Measurements from ENCODE around the gene RBBP7. TPM values are rescaled to one million over a fixed set of nuclear protein-coding genes. Genes with fewer than 3 reads are reported as not detected.

Gene RBBP7
- polyA plus RNA-seq, 3 donors = 32.2 to 56.8 (median 52.6) TPM

- H3K4me1 ChIP-seq (ENCODE audit: control insufficient read depth in 1 of 2, insufficient read depth in 2 of 2, low read length in 2 of 2) = peaks cover 43 to 45% of the 10 kb centered on the region in 2 donors
- peaks cover 0 to 3% (median 0%) of the 10 kb centered on the region in 7 donors for H3K9me3 Mint-ChIP-seq
- H3K36me3 Mint-ChIP-seq = no peaks in the 10 kb centered on the region
- DNase-seq = peak; percentile 69 to 78 (median 74)
- TF ChIP-seq CTCF (IDR thresholded peaks at IDR 0.05) = no peak
- peak overlapping the region; percentile 16 to 56 for H3K27ac ChIP-seq (ENCODE audit: low read depth in 1 of 2, low read length in 2 of 2)
- H3K4me2 ChIP-seq (replicated peaks; ENCODE audit: extremely low read depth, low read length, poor library complexity, severe bottlenecking) = no peak overlapping the region
- no peaks in the 10 kb centered on the region for H4K20me1 ChIP-seq (ENCODE audit: insufficient read depth, low read length)
- no peak overlapping the region for H3K9ac ChIP-seq (ENCODE audit: insufficient read depth, low read length, poor library complexity, severe bottlenecking)
- H3K27ac Mint-ChIP-seq = peak overlapping the region; percentile 86 to 95 (median 91)
- no peaks in the 10 kb centered on the region for H3K79me2 ChIP-seq (ENCODE audit: insufficient read depth, low read length)
- H3K27me3 Mint-ChIP-seq (ENCODE audit: low read depth in 3 of 3) = peaks cover 0 to 30% (median 0%) of the 10 kb centered on the region in 3 donors
- peaks cover 31% of the 10 kb centered on the region for H3K4me1 Mint-ChIP-seq
- H3K4me3 Mint-ChIP-seq = no peak overlapping the region
- no peaks in the 10 kb centered on the region for H3K9me3 ChIP-seq (replicated peaks in 1 of 2; ENCODE audit: control insufficient read depth in 1 of 2, insufficient read depth in 1 of 2, low read length in 2 of 2)
- intact Hi-C loops (cut with micrococcal nuclease) = no loop called here
- WGBS (ENCODE audit: insufficient coverage) = no CpG with 5 or more reads among the region's 3 CpGs
- peaks cover 0 to 17% of the 10 kb centered on the region in 2 donors for H3K27me3 ChIP-seq (ENCODE audit: control insufficient read depth in 2 of 2, insufficient read depth in 2 of 2, low read length in 2 of 2)
- no peaks in the 10 kb centered on the region for H3K36me3 ChIP-seq (replicated peaks in 1 of 2; ENCODE audit: control insufficient read depth in 1 of 2, insufficient read depth in 2 of 2, low read length in 2 of 2)
- H3K4me3 ChIP-seq (replicated peaks in 1 of 3; ENCODE audit: low read depth in 2 of 3, low read length in 3 of 3) = no peak overlapping the region
- no peak overlapping the region for H2AFZ ChIP-seq (ENCODE audit: insufficient read depth, low read depth, low read length, poor library complexity, severe bottlenecking)
These were observed 43.9 kb upstream of the RBBP7 start for GRCh38 chrX:16914058-16914457.

- H3K4me2 ChIP-seq (replicated peaks; ENCODE audit: extremely low read depth, low read length, poor library complexity, severe bottlenecking) = no peak overlapping the region
- Mint-ChIP-seq H3K36me3 (no peaks in the 10 kb centered on the region), H3K4me1 (peaks cover 37% of the 10 kb centered on the region), H3K4me3 (no peak overlapping the region), H3K27ac (peak overlapping the region in 5 of 7 donors; percentile 33 to 90 (median 85)), H3K9me3 (peaks cover 0 to 3% (median 0%) of the 10 kb centered on the region in 7 donors), H3K27me3 (ENCODE audit: low read depth in 3 of 3) (peaks cover 0 to 34% (median 0%) of the 10 kb centered on the region in 3 donors)
- H3K4me1 ChIP-seq (ENCODE audit: control insufficient read depth in 1 of 2, insufficient read depth in 2 of 2, low read length in 2 of 2) = peaks cover 45 to 48% of the 10 kb centered on the region in 2 donors
- WGBS (ENCODE audit: insufficient coverage) = no CpG with 5 or more reads among the region's 1 CpG
- DNase-seq = peak in 2 of 3 donors; percentile 22 to 33
- H3K27ac ChIP-seq (ENCODE audit: low read depth in 1 of 2, low read length in 2 of 2) = peak overlapping the region in 1 of 2 donors; percentile 57
- H3K9me3 ChIP-seq (replicated peaks in 1 of 2; ENCODE audit: control insufficient read depth in 1 of 2, insufficient read depth in 1 of 2, low read length in 2 of 2) = no peaks in the 10 kb centered on the region
- no peak overlapping the region for H2AFZ ChIP-seq (ENCODE audit: insufficient read depth, low read depth, low read length, poor library complexity, severe bottlenecking)
- H3K79me2 ChIP-seq (ENCODE audit: insufficient read depth, low read length) = no peaks in the 10 kb centered on the region
- no peak overlapping the region for H3K4me3 ChIP-seq (replicated peaks in 1 of 3; ENCODE audit: low read depth in 2 of 3, low read length in 3 of 3)
- H3K9ac ChIP-seq (ENCODE audit: insufficient read depth, low read length, poor library complexity, severe bottlenecking) = no peak overlapping the region
- H3K27me3 ChIP-seq (ENCODE audit: control insufficient read depth in 2 of 2, insufficient read depth in 2 of 2, low read length in 2 of 2) = peaks cover 0 to 9% of the 10 kb centered on the region in 2 donors
- TF ChIP-seq CTCF (IDR thresholded peaks at IDR 0.05) = no peak
- no peaks in the 10 kb centered on the region for H4K20me1 ChIP-seq (ENCODE audit: insufficient read depth, low read length)
- H3K36me3 ChIP-seq (replicated peaks in 1 of 2; ENCODE audit: control insufficient read depth in 1 of 2, insufficient read depth in 2 of 2, low read length in 2 of 2) = no peaks in the 10 kb centered on the region
- intact Hi-C loops (cut with micrococcal nuclease) = no loop called here
These were observed 40.2 kb upstream of the RBBP7 start for GRCh38 chrX:16910376-16910775.
